GM18868 (cell line): ENCODE results near the gene ST8SIA2.

Experiments used
- ATAC-seq: cut with Tn5 transposase; IDR thresholded peaks from one replicate; pipeline ENCODE4 v1.9.1; 2021; ENCODE audit warnings: mild to moderate bottlenecking, moderate library complexity; ENCODE audit not compliant: unreplicated experiment

The ST8SIA2 gene

GRCh38 chr15:92393071-92393979 is at the start of gene ST8SIA2:
TSS of gene ST8SIA2 (plus strand) at chr15:92393881. CDS start at chr15:92394065, 184 bp downstream.
- no peak for ATAC-seq

- ATAC-seq = no peak
Observed at GRCh38 chr15:92343924-92344643, 49.6 kb upstream of the ST8SIA2 start.

GRCh38 chr15:92346063-92346462 is 47.6 kb upstream of the ST8SIA2 start:
- ATAC-seq = no peak

GRCh38 chr15:92355307-92355706 is 38.4 kb upstream of the ST8SIA2 start:
- no peak for ATAC-seq

GRCh38 chr15:92361321-92362000 is 32.2 kb upstream of the ST8SIA2 start:
- ATAC-seq = no peak

GRCh38 chr15:92362001-92362350 is 31.7 kb upstream of the ST8SIA2 start:
- ATAC-seq = no peak

- ATAC-seq = no peak
Observed at GRCh38 chr15:92365084-92365483, 28.6 kb upstream of the ST8SIA2 start.

- ATAC-seq = no peak
Observed at GRCh38 chr15:92365906-92366305, 27.8 kb upstream of the ST8SIA2 start.

- no peak for ATAC-seq
Observed at GRCh38 chr15:92366381-92366780, 27.3 kb upstream of the ST8SIA2 start.

GRCh38 chr15:92375057-92375456 is 18.6 kb upstream of the ST8SIA2 start:
- ATAC-seq = no peak

- ATAC-seq = no peak
Observed at GRCh38 chr15:92376109-92376508, 17.6 kb upstream of the ST8SIA2 start.

GRCh38 chr15:92377083-92377789 is 16.4 kb upstream of the ST8SIA2 start:
- no peak for ATAC-seq

GRCh38 chr15:92383519-92384324 is 10.0 kb upstream of the ST8SIA2 start:
- ATAC-seq = peak; percentile 75

GRCh38 chr15:92384381-92384780 is 9.3 kb upstream of the ST8SIA2 start:
- ATAC-seq = no peak

- no peak for ATAC-seq
Observed at GRCh38 chr15:92385096-92385495, 8.6 kb upstream of the ST8SIA2 start.

GRCh38 chr15:92391640-92392039 is 2.0 kb upstream of the ST8SIA2 start:
- peak; percentile 76 for ATAC-seq

GRCh38 chr15:92392462-92392861 is 1.2 kb upstream of the ST8SIA2 start:
- no peak for ATAC-seq

GRCh38 chr15:92393980-92394308 is 263 bp downstream of the ST8SIA2 start:
- ATAC-seq = no peak

- no peak for ATAC-seq
Observed at GRCh38 chr15:92394309-92395097, 822 bp downstream of the ST8SIA2 start.
